Adipocyte (in vitro differentiated cells): ENCODE results near the gene DLG2.

Source experiments
- DNase-seq: peaks from one replicate; pipeline ENCODE4 v3.0.0-alpha.2; 2015; ENCODE audit warnings: low read depth
- H3K27me3 ChIP-seq: replicated peaks from 2 replicates; pipeline ENCODE4 v1.7.0; 2013; ENCODE audit warnings: mild to moderate bottlenecking, low read length, moderate library complexity; ENCODE audit not compliant: control insufficient read depth, insufficient read depth
- H3K36me3 ChIP-seq: 2 replicates; pipeline ENCODE4 v1.7.0; 2013; ENCODE audit warnings: low read length, mild to moderate bottlenecking, moderate library complexity; ENCODE audit not compliant: control insufficient read depth, insufficient read depth, severe bottlenecking
- H3K4me1 ChIP-seq: 2 replicates; pipeline ENCODE4 v1.7.0; 2013; ENCODE audit warnings: mild to moderate bottlenecking, low read length, moderate library complexity; ENCODE audit not compliant: control insufficient read depth, insufficient read depth
- H3K4me3 ChIP-seq: 2 replicates; pipeline ENCODE4 v1.7.0; 2013; ENCODE audit warnings: mild to moderate bottlenecking, low read length, moderate library complexity
- H3K9ac ChIP-seq: 2 replicates; pipeline ENCODE4 v1.7.0; 2013; ENCODE audit warnings: mild to moderate bottlenecking, low read length, moderate library complexity
- H3K9me3 ChIP-seq: 2 replicates; pipeline ENCODE4 v1.7.0; 2013; ENCODE audit warnings: mild to moderate bottlenecking, low read length, moderate library complexity; ENCODE audit not compliant: control insufficient read depth

DLG2 gene

GRCh38 chr11:84634309-84634708, 992.8 kb downstream of the DLG2 start:
- Histone ChIP-seq H3K4me3 (no peak overlapping the region), H3K9me3 (no peaks in the 10 kb centered on the region), H3K9ac (no peak overlapping the region), H3K4me1 (no peaks in the 10 kb centered on the region), H3K36me3 (no peaks in the 10 kb centered on the region), H3K27me3 (no peaks in the 10 kb centered on the region)
- DNase-seq, result no peak

- Histone ChIP-seq H3K4me1 (no peaks in the 10 kb centered on the region), H3K9ac (no peak overlapping the region), H3K9me3 (no peaks in the 10 kb centered on the region), H3K27me3 (no peaks in the 10 kb centered on the region), H3K4me3 (no peak overlapping the region), H3K36me3 (no peaks in the 10 kb centered on the region)
- no peak for DNase-seq
Observed at GRCh38 chr11:84628871-84629620, 998.1 kb downstream of the DLG2 start.

DNA sequence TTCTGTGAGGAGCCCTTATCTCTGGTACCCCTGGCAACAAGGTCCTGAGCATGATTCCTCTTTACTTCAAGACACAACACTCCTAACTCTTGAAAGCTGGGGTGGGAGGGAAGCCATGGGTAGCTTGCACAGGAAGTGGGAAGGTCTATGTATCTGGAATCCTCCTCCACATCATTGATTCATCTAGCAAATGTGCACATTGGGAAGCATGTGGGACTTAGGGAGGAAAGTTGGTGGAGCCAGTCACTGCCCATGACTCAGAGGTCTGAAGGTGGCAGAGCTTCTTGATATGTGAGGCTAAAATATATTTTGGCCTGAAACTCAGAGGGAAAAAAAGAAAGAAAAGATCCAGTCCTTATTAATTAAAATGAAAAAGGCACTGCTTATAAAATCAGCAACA, 1000.9 kb downstream of the DLG2 start:
- Histone ChIP-seq H3K36me3 (no peaks in the 10 kb centered on the region), H3K4me3 (no peak overlapping the region)
- no peak for DNase-seq

DNA sequence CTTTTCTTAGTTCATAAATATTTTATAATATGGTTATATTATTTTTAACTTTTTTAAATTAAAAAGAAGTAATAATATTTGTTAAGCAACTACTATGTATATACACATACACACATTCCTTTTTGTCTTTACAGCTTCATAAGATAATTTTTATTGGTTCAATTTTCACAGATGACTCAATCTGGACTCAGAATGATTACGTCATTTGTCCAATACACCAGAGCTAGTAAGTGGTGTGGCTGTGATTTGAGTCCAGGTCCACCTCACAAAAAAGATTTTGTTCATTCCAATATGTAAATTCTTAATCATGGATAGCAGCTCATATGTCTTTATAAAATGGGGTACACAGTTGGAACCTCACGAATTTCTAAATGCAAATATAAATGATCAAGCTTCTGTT, 1014.5 kb downstream of the DLG2 start:
- Histone ChIP-seq H3K9ac (no peak overlapping the region), H3K4me3 (no peak overlapping the region), H3K9me3 (no peaks in the 10 kb centered on the region), H3K36me3 (no peaks in the 10 kb centered on the region), H3K27me3 (no peaks in the 10 kb centered on the region), H3K4me1 (no peaks in the 10 kb centered on the region)
- DNase-seq, result no peak

More for the DNA sequence above, 1000.9 kb downstream of the DLG2 start:
- Histone ChIP-seq H3K27me3 (no peaks in the 10 kb centered on the region), H3K9ac (no peak overlapping the region), H3K4me1 (no peaks in the 10 kb centered on the region), H3K9me3 (no peaks in the 10 kb centered on the region)

DNA sequence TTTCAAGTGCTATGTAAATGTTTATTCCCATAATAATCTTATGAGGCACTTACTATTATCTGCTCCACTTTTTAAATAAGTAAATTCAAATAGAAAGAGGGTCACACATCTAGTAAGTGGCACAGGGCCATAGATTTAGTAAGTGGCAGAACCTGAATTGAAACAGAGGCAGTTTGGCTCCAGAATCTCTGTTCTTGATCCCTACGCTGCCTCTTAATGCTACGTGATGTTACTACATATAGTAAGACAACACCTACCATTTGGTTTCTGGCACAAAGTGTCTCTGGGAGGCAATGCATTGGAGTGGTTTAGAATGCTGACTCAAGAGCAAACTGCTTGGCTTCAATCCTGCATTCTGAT, 1018.3 kb downstream of the DLG2 start:
- Histone ChIP-seq H3K27me3 (no peaks in the 10 kb centered on the region), H3K9ac (no peak overlapping the region), H3K9me3 (no peaks in the 10 kb centered on the region), H3K4me1 (no peaks in the 10 kb centered on the region), H3K36me3 (no peaks in the 10 kb centered on the region), H3K4me3 (no peak overlapping the region)
- DNase-seq, result no peak

DNA sequence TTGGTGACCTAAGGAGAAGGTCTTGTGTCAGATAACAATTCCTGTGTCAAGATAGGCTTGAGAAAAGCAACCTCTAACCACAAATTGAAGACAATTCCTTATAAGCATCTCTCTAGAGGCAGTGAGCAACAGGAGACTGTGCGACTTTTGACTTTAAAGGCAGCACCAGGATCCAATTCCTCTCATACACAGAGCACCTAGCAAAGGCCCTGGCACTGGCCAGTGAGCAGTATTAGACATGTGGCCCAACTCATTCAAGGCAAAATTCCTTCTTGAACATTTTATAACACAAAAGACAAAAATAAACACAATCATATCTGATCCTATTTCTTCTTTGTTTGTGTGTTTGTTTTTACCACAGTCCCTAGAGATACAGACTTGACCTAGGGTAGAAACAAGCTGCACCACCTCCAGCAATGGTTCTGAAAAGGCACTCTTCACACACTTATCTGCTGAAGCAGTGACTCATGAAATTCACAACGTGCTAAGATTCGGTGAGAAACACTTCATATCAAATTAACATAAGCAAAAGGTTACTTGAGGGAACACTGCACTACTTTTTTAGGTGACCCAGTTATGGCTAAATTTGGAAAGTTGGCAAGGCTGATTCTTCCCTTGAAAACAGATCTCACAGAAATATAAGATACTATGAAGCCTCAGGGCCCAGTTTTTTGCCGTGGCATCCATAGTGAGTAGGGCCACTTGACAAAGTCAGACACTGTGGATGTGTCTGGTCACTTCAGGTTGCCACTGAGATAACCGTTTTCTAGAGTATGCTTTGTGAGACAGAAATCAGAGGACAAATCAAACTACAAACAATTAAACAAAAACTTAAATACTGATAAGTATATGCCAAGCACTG, 1018.9 kb downstream of the DLG2 start:
- H3K4me3 ChIP-seq, result no peak overlapping the region
- no peak overlapping the region for H3K9ac ChIP-seq
- H3K9me3 ChIP-seq, result no peaks in the 10 kb centered on the region
- H3K36me3 ChIP-seq, result no peaks in the 10 kb centered on the region
- no peak for DNase-seq
- no peaks in the 10 kb centered on the region for H3K27me3 ChIP-seq
- no peaks in the 10 kb centered on the region for H3K4me1 ChIP-seq

DNA sequence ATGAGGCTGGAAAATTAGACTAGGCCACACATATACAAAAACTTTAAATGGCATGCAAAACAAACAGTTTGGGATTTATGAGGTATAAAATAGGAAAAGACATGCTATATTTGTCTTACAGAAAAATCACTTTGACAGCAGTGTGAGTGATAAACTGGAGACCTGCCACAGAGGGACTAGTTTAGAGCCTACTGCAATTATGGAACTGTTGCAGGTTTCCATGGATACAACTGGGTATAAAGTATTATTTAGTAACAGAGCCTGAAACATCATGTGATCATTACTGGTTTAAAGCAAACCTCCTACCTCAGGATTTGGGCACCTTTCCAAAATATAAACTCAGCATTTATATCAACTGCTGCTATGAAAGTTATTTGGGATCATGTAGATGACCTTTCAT, 1032.5 kb downstream of the DLG2 start:
- Histone ChIP-seq H3K4me1 (peaks cover 12% of the 10 kb centered on the region), H3K36me3 (no peaks in the 10 kb centered on the region), H3K27me3 (no peaks in the 10 kb centered on the region), H3K4me3 (no peak overlapping the region), H3K9ac (no peak overlapping the region), H3K9me3 (no peaks in the 10 kb centered on the region)
- no peak for DNase-seq

- Histone ChIP-seq H3K4me1 (peaks cover 12% of the 10 kb centered on the region), H3K4me3 (no peak overlapping the region)
Observed at GRCh38 chr11:84590106-84590505, 1037.0 kb downstream of the DLG2 start.

DNA sequence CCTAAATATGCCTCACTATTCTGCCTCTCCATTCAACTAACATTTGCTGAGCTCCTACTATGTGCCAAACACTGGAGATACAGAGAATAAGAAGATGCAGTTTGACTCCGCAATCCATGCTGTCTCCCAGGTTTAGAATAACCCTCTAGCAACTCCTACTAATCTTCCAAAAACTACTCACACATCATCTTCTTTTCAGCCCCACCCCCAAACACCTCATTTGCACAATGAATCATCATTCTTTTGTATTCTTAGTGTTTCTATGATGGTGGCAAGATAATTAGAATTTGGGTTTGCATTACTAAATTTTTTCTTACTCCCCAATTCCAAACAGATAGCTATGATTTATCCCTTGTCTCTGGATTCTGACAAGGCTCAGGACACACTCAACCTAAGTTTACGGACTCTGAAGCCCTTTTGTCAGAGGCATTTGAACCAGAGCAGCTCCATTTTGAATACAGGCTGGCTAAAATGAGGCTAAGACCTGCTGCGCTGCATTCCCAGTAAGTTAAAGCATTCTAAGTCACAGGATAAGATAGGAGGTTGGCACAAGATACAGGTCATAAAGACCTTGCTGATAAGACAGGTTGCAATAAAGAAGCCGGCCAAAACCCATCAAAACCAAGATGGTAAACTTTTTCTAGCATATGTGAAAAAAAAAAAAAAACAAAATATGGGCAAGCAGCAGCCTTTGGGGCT, 1038.9 kb downstream of the DLG2 start:
- no peak for DNase-seq
- H3K4me3 ChIP-seq, result no peak overlapping the region
- H3K36me3 ChIP-seq, result no peaks in the 10 kb centered on the region
- H3K4me1 ChIP-seq, result no peaks in the 10 kb centered on the region
- H3K9ac ChIP-seq, result no peak overlapping the region
- no peaks in the 10 kb centered on the region for H3K27me3 ChIP-seq
- no peaks in the 10 kb centered on the region for H3K9me3 ChIP-seq

More at GRCh38 chr11:84590106-84590505, 1037.0 kb downstream of the DLG2 start:
- H3K27me3 ChIP-seq, result no peaks in the 10 kb centered on the region
- no peaks in the 10 kb centered on the region for H3K36me3 ChIP-seq
- no peak for DNase-seq
- H3K9me3 ChIP-seq, result no peaks in the 10 kb centered on the region
- H3K9ac ChIP-seq, result no peak overlapping the region

- DNase-seq, result no peak
- no peaks in the 10 kb centered on the region for H3K36me3 ChIP-seq
- H3K4me3 ChIP-seq, result no peak overlapping the region
- H3K9ac ChIP-seq, result no peak overlapping the region
- H3K9me3 ChIP-seq, result no peaks in the 10 kb centered on the region
- H3K4me1 ChIP-seq, result no peaks in the 10 kb centered on the region
- H3K27me3 ChIP-seq, result no peaks in the 10 kb centered on the region
Observed at GRCh38 chr11:84583106-84583505, 1044.0 kb downstream of the DLG2 start.

GRCh38 chr11:84581083-84581482, 1046.1 kb downstream of the DLG2 start:
- Histone ChIP-seq H3K9ac (no peak overlapping the region), H3K4me3 (no peak overlapping the region), H3K36me3 (no peaks in the 10 kb centered on the region), H3K4me1 (no peaks in the 10 kb centered on the region), H3K27me3 (no peaks in the 10 kb centered on the region), H3K9me3 (no peaks in the 10 kb centered on the region)
- no peak for DNase-seq
